Lung (tissue), 12 donors: Measurements from ENCODE around the gene DMWD. TPM values are rescaled to one million over a fixed set of nuclear protein-coding genes. Genes with fewer than 3 reads are reported as not detected.

Experiments used
- ATAC-seq: fragments of 200-7000 bp; cut with Tn5 transposase; one replicate; pipeline ENCODE4 v1.9.1; 2020; ENCODE audit warnings: moderate number of reproducible peaks; ENCODE audit not compliant: insufficient read depth, low FRiP score
- DNase-seq, 3 donors: peaks; one replicate each; pipeline ENCODE4 v3.0.0-alpha.2; 2013 to 2017
- H3K27ac ChIP-seq, 2 donors: one replicate each; pipeline ENCODE4 v1.5.1; 2013; ENCODE audit warnings: mild to moderate bottlenecking in 2 of 2, moderate library complexity in 2 of 2, control low read depth in 1 of 2, inconsistent platforms in 1 of 2, low read depth in 1 of 2, low read length in 1 of 2
- H3K27me3 ChIP-seq, 3 donors: one replicate each; pipeline ENCODE4 v1.5.1; 2013; ENCODE audit warnings: low read length in 2 of 3; ENCODE audit not compliant: control insufficient read depth in 3 of 3, insufficient read depth in 3 of 3
- H3K36me3 ChIP-seq, 4 donors: one replicate each; pipeline ENCODE4 v1.5.1; 2013; ENCODE audit warnings: low read length in 4 of 4, mild to moderate bottlenecking in 1 of 4, moderate library complexity in 1 of 4; ENCODE audit not compliant: control insufficient read depth in 4 of 4, insufficient read depth in 4 of 4
- H3K4me1 ChIP-seq, 5 donors: one replicate each; pipeline ENCODE4 v1.5.1; 2013; ENCODE audit warnings: low read length in 5 of 5, mild to moderate bottlenecking in 2 of 5, moderate library complexity in 1 of 5; ENCODE audit not compliant: control insufficient read depth in 5 of 5, insufficient read depth in 5 of 5
- H3K4me3 ChIP-seq: one replicate; pipeline ENCODE4 v1.5.1; 2013; ENCODE audit warnings: mild to moderate bottlenecking, control low read depth, moderate library complexity
- H3K9ac ChIP-seq, 2 donors: one replicate each; pipeline ENCODE4 v1.5.1; 2013; ENCODE audit warnings: low read length in 2 of 2, control low read depth in 1 of 2; ENCODE audit not compliant: insufficient read depth in 1 of 2
- H3K9me3 ChIP-seq, 4 donors: one replicate each; pipeline ENCODE4 v1.5.1; 2013; ENCODE audit warnings: low read length in 3 of 4, mild to moderate bottlenecking in 1 of 4, moderate library complexity in 1 of 4; ENCODE audit not compliant: control insufficient read depth in 4 of 4, insufficient read depth in 3 of 4
- CTCF ChIP-seq: IDR thresholded peaks from 2 replicates; pipeline ENCODE4 v1.5.1; 2012; ENCODE audit warnings: mild to moderate bottlenecking; ENCODE audit errors: control extremely low read depth, extremely low read depth
- WGBS, 2 donors: extraction: QIAGEN DNeasy Blood & Tissue Kit; methylation state at CpG; one replicate each; pipeline ENCODE4 v1.1.7; 2013; 5-methylcytosine and 5-hydroxymethylcytosine counted together
- polyA plus RNA-seq, 2 donors: library from polyadenylated mRNA; stranded (reverse); fragments of 200-250 nt; gene quantifications; one replicate each; pipeline ENCODE4 v1.2.1, GENCODE V29; 2013
- total RNA-seq, 2 donors: library from RNA; depleted of rRNA in 1 of 2; stranded (reverse); fragments of >200 nt in 1 of 2; gene quantifications; one replicate each; pipeline ENCODE4 v1.2.1, GENCODE V29; 2014 to 2021
- donor health status: control.
- donor health status: control.
- donor health status: Bipolar disorder and iron deficiency.
- donor health status: healthy.
- donor health status: DM: yes; HTN: yes; CAD: no.

Gene DMWD
- total and polyA plus RNA-seq, 4 donors, result 21.2 to 58.2 (median 26.9) TPM

DNA sequence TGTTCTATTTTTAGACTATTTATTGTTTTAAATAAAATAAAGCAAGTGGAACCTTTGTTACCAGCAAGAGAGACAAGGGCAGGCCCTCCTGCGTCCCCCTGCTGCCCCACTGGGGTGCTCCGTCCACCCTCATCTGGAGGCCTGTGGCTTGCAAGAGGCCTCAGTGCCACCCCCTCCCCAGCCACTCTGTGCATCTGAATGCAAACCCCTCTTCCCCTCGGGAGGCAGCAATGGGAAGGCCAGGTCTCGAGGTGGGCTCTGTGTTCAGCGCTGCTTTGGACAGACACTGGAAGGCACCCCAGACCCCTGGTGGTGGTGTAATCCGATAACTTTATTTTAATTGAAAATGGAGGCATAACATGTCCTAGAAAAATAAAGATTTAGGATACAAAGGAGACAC is 28.2 kb downstream of the DMWD start:
- no peak for TF ChIP-seq CTCF
- H3K4me3 ChIP-seq, result no peak overlapping the region
- DNase-seq, result peak in 1 of 3 donors; percentile 10
- H3K36me3 ChIP-seq, result peaks cover 0 to 3% (median 1%) of the 10 kb centered on the region in 4 donors
- H3K9ac ChIP-seq, result no peak overlapping the region
- H3K27me3 ChIP-seq, result no peaks in the 10 kb centered on the region
- ATAC-seq, result no peak
- H3K9me3 ChIP-seq, result no peaks in the 10 kb centered on the region
- peaks cover 2 to 39% (median 11%) of the 10 kb centered on the region in 5 donors for H3K4me1 ChIP-seq
- H3K27ac ChIP-seq, result peak overlapping the region in 1 of 2 donors; percentile 74
- 64 to 74% methylated on average over 6 of the region's 6 CpGs for WGBS, 2 donors

DNA sequence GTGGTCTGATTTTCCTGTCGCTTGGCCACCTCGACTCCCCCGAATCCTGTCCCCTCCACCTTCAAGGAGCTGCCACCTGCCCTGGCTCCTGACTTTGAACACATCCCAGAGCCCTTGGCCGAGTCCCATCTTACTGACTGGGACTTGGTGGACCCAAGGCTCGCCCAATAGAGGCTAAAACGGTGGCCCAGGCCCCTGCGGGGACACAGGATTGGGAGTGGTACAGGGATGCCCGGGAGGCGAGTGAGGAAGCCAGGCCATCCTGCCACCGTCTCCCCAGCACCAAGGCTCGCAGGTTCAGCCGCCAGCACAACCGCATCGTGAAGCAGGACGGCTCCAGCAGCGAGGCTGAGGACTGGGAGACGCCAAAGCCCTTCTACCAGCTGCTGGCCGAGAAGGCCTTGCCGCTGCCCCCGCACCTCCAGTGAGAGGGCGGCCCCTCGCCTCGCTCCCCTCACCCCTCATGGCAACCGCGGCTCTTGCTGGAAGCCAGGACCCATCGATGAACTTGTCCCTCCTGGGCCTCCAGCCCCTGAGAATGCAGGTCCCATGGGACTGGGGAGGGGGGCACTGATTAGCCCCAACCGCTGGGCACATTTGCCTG is 28.9 kb downstream of the DMWD start:
- peak in 1 of 3 donors; percentile 13 for DNase-seq
- no peaks in the 10 kb centered on the region for H3K27me3 ChIP-seq

DNA sequence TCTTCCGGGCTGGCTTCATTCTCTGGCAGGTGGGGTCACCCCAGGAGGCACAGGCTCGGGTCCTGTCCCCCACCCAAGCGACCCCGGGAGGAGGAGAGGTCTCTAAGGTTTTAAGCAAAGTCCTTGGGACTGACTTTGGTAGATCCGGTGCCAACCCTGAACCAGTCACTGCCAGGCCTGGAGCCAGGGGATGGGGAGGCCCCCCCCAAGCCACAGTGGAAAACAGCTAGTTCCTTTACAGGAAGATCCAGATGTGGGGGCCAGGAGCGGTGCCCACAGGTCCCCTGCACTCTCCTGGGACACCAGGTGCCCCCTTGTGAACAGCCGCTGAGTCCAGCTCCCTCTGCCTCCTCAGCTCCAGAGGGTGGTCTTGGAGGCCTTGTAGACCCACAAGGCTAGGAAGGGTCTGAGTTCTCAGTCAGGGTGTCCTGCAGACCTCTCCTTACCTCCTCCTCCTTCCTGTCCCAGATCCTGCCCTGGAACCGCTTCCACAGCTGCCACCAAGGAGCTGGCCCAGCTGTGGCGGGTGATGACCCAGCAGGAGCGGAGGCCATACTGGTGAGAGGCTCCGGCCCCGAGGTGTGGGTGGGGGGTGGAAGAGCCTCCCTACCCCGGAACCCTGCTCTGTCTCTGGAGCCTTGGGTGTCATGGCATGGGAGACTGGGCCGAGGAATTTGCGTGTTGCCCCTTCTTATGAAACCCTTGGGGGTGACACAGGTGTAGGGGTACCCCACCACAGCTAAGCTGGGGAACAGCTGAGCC is 29.6 kb downstream of the DMWD start:
- Histone ChIP-seq H3K27me3 (no peaks in the 10 kb centered on the region), H3K4me3 (no peak overlapping the region), H3K27ac (no peak overlapping the region), H3K4me1 (peaks cover 2 to 39% (median 11%) of the 10 kb centered on the region in 5 donors), H3K9ac (no peak overlapping the region), H3K9me3 (no peaks in the 10 kb centered on the region), H3K36me3 (peaks cover 0 to 3% (median 1%) of the 10 kb centered on the region in 4 donors)
- 90 to 93% methylated on average over 15 of the region's 15 CpGs for WGBS, 2 donors
- ATAC-seq, result no peak
- no peak for DNase-seq
- no peak for TF ChIP-seq CTCF

More for the DNA sequence above, 28.9 kb downstream of the DMWD start:
- ATAC-seq, result no peak
- Histone ChIP-seq H3K4me3 (no peak overlapping the region), H3K4me1 (peaks cover 2 to 39% (median 11%) of the 10 kb centered on the region in 5 donors), H3K36me3 (peaks cover 0 to 3% (median 1%) of the 10 kb centered on the region in 4 donors), H3K27ac (peak overlapping the region in 1 of 2 donors; percentile 74), H3K9ac (no peak overlapping the region), H3K9me3 (no peaks in the 10 kb centered on the region)
- 56 to 60% methylated on average over 27 of the region's 27 CpGs for WGBS, 2 donors
- TF ChIP-seq CTCF, result no peak
